ENCODE data around the gene ZNF761.
A peak's percentile ranks its signal among the peaks of the same experiment; 100 is the strongest.
"Not testable (repeated sequence)": the region's sequence is repeated elsewhere in the genome, so short reads cannot be mapped to it uniquely, and the experiment has no call there.

The ZNF761 gene

GRCh38 chr19:53474832-53475231, 43.0 kb downstream of the ZNF761 start:
- peaks cover 97% of the 10 kb centered on the region for H3K36me3 Mint-ChIP-seq (ENCODE audit: low read depth)

GRCh38 chr19:53475470-53475869, 43.7 kb downstream of the ZNF761 start:
- Mint-ChIP-seq H3K9me3 (peaks cover 32% of the 10 kb centered on the region), H3K36me3 (ENCODE audit: low read depth) (peaks cover 97% of the 10 kb centered on the region)
- H3K27me3 Mint-ChIP-seq; H3K4me1 Mint-ChIP-seq (ENCODE audit: low read depth); H3K4me3 Mint-ChIP-seq; H3K27ac Mint-ChIP-seq: not testable (repeated sequence)

More at GRCh38 chr19:53474832-53475231, 43.0 kb downstream of the ZNF761 start:
- H3K4me3 Mint-ChIP-seq; H3K4me1 Mint-ChIP-seq (ENCODE audit: low read depth); H3K27me3 Mint-ChIP-seq: not testable (repeated sequence)
- peak overlapping the region; percentile 36 for H3K27ac Mint-ChIP-seq
- peaks cover 32% of the 10 kb centered on the region for H3K9me3 Mint-ChIP-seq

- H3K4me3 Mint-ChIP-seq; H3K27ac Mint-ChIP-seq; H3K4me1 Mint-ChIP-seq (ENCODE audit: low read depth); H3K27me3 Mint-ChIP-seq: not testable (repeated sequence)
- H3K36me3 Mint-ChIP-seq (ENCODE audit: low read depth): peaks cover 94% of the 10 kb centered on the region
- peaks cover 26% of the 10 kb centered on the region for H3K9me3 Mint-ChIP-seq
Measured at GRCh38 chr19:53483751-53484150, 52.0 kb downstream of the ZNF761 start.

- H3K36me3 Mint-ChIP-seq (ENCODE audit: low read depth): peaks cover 92% of the 10 kb centered on the region
- H3K4me1 Mint-ChIP-seq (ENCODE audit: low read depth): no peaks in the 10 kb centered on the region
- no peak overlapping the region for H3K4me3 Mint-ChIP-seq
- no peak overlapping the region for H3K27ac Mint-ChIP-seq
- no peaks in the 10 kb centered on the region for H3K27me3 Mint-ChIP-seq
- peaks cover 27% of the 10 kb centered on the region for H3K9me3 Mint-ChIP-seq
Measured at GRCh38 chr19:53485046-53486004, 53.5 kb downstream of the ZNF761 start.

- H3K9me3 Mint-ChIP-seq: peaks cover 53% of the 10 kb centered on the region
- no peak overlapping the region for H3K4me3 Mint-ChIP-seq
- H3K27me3 Mint-ChIP-seq: no peaks in the 10 kb centered on the region
- peaks cover 85% of the 10 kb centered on the region for H3K36me3 Mint-ChIP-seq (ENCODE audit: low read depth)
- no peak overlapping the region for H3K27ac Mint-ChIP-seq
- H3K4me1 Mint-ChIP-seq (ENCODE audit: low read depth): no peaks in the 10 kb centered on the region
Measured at GRCh38 chr19:53492153-53492552, 60.4 kb downstream of the ZNF761 start.

- Mint-ChIP-seq H3K9me3 (peaks cover 45% of the 10 kb centered on the region), H3K36me3 (ENCODE audit: low read depth) (peaks cover 38% of the 10 kb centered on the region)
- not testable (repeated sequence) for H3K27me3 Mint-ChIP-seq; H3K4me1 Mint-ChIP-seq (ENCODE audit: low read depth); H3K4me3 Mint-ChIP-seq; H3K27ac Mint-ChIP-seq
Measured at GRCh38 chr19:53497311-53498023, 65.7 kb downstream of the ZNF761 start.

GRCh38 chr19:53498024-53498395, 66.2 kb downstream of the ZNF761 start:
- Mint-ChIP-seq H3K27me3 (peaks cover 12% of the 10 kb centered on the region), H3K9me3 (peaks cover 40% of the 10 kb centered on the region), H3K36me3 (ENCODE audit: low read depth) (peaks cover 33% of the 10 kb centered on the region)
- not testable (repeated sequence) for H3K4me1 Mint-ChIP-seq (ENCODE audit: low read depth); H3K27ac Mint-ChIP-seq; H3K4me3 Mint-ChIP-seq

GRCh38 chr19:53503151-53503550, 71.4 kb downstream of the ZNF761 start:
- Mint-ChIP-seq H3K9me3 (peaks cover 21% of the 10 kb centered on the region), H3K27me3 (peaks cover 26% of the 10 kb centered on the region)
- H3K36me3 Mint-ChIP-seq (ENCODE audit: low read depth); H3K4me3 Mint-ChIP-seq; H3K4me1 Mint-ChIP-seq (ENCODE audit: low read depth); H3K27ac Mint-ChIP-seq: not testable (repeated sequence)

- H3K4me1 Mint-ChIP-seq (ENCODE audit: low read depth); H3K4me3 Mint-ChIP-seq; H3K36me3 Mint-ChIP-seq (ENCODE audit: low read depth); H3K27ac Mint-ChIP-seq: not testable (repeated sequence)
- Mint-ChIP-seq H3K27me3 (peaks cover 31% of the 10 kb centered on the region), H3K9me3 (peaks cover 17% of the 10 kb centered on the region)
Measured at GRCh38 chr19:53503671-53504364, 72.0 kb downstream of the ZNF761 start.

GRCh38 chr19:53504365-53504703, 72.5 kb downstream of the ZNF761 start:
- peaks cover 31% of the 10 kb centered on the region for H3K27me3 Mint-ChIP-seq
- H3K36me3 Mint-ChIP-seq (ENCODE audit: low read depth); H3K4me3 Mint-ChIP-seq; H3K4me1 Mint-ChIP-seq (ENCODE audit: low read depth); H3K27ac Mint-ChIP-seq: not testable (repeated sequence)
- H3K9me3 Mint-ChIP-seq: peaks cover 13% of the 10 kb centered on the region

- H3K4me1 Mint-ChIP-seq (ENCODE audit: low read depth): no peaks in the 10 kb centered on the region
Measured at GRCh38 chr19:53504885-53505284, 73.1 kb downstream of the ZNF761 start.

GRCh38 chr19:53506728-53507127, 74.9 kb downstream of the ZNF761 start:
- Mint-ChIP-seq H3K27ac (no peak overlapping the region), H3K27me3 (peaks cover 26% of the 10 kb centered on the region), H3K36me3 (ENCODE audit: low read depth) (no peaks in the 10 kb centered on the region), H3K9me3 (peaks cover 8% of the 10 kb centered on the region), H3K4me1 (ENCODE audit: low read depth) (no peaks in the 10 kb centered on the region), H3K4me3 (no peak overlapping the region)

More at GRCh38 chr19:53504885-53505284, 73.1 kb downstream of the ZNF761 start:
- Mint-ChIP-seq H3K36me3 (ENCODE audit: low read depth) (no peaks in the 10 kb centered on the region), H3K27me3 (peaks cover 31% of the 10 kb centered on the region), H3K4me3 (no peak overlapping the region), H3K9me3 (peaks cover 12% of the 10 kb centered on the region), H3K27ac (no peak overlapping the region)
